Stimulated activated naive CD8-positive, alpha-beta T cell treated with anti-CD3 and anti-CD28 coated beads, Interleukin-15, amount 100 ng/mL, for 72 hours (primary cell): ENCODE results near the gene MAGEF1.

ENCODE experiments used
- ATAC-seq: fragments of 150-1000 bp; cut with Tn5 transposase; 2 replicates; pipeline ENCODE4 v1.10.0; 2021; ENCODE audit warnings: mild to moderate bottlenecking, moderate library complexity
- DNase-seq, 2 donors: peaks; one replicate each; pipeline ENCODE4 v3.0.0; 2021 to 2022
- H3K27ac Mint-ChIP-seq, 2 donors: one replicate each; pipeline ENCODE4 v1.8.0; 2022; ENCODE audit warnings: mild to moderate bottlenecking in 2 of 2, mixed read lengths in 2 of 2, moderate library complexity in 2 of 2
- H3K27me3 Mint-ChIP-seq: one replicate; pipeline ENCODE4 v1.8.0; 2022; ENCODE audit warnings: mixed read lengths
- H3K4me1 Mint-ChIP-seq: one replicate; pipeline ENCODE4 v1.8.0; 2022; ENCODE audit warnings: mild to moderate bottlenecking, mixed read lengths
- H3K4me3 Mint-ChIP-seq, 2 donors: one replicate each; pipeline ENCODE4 v1.8.0; 2022; ENCODE audit warnings: mild to moderate bottlenecking in 2 of 2, mixed read lengths in 2 of 2, moderate library complexity in 1 of 2
- H3K9me3 Mint-ChIP-seq, 2 donors: one replicate each; pipeline ENCODE4 v1.8.0; 2022; ENCODE audit warnings: mixed read lengths in 2 of 2

MAGEF1 gene

GRCh38 chr3:184676927-184677326 lies 34.9 kb downstream of the MAGEF1 start:
- no peaks in the 10 kb centered on the region for H3K9me3 Mint-ChIP-seq
- no peak overlapping the region for H3K4me3 Mint-ChIP-seq
- ATAC-seq: no peak
- DNase-seq: no peak
- no peak overlapping the region for H3K27ac Mint-ChIP-seq
- H3K27me3 Mint-ChIP-seq: no peaks in the 10 kb centered on the region
- no peaks in the 10 kb centered on the region for H3K4me1 Mint-ChIP-seq

GRCh38 chr3:184674626-184675025 lies 37.2 kb downstream of the MAGEF1 start:
- ATAC-seq (no peak), DNase-seq (no peak)
- H3K27ac Mint-ChIP-seq: no peak overlapping the region
- H3K4me3 Mint-ChIP-seq: no peak overlapping the region
- no peaks in the 10 kb centered on the region for H3K4me1 Mint-ChIP-seq
- H3K9me3 Mint-ChIP-seq: no peaks in the 10 kb centered on the region
- H3K27me3 Mint-ChIP-seq: no peaks in the 10 kb centered on the region

- no peak for ATAC-seq
- Mint-ChIP-seq H3K9me3 (no peaks in the 10 kb centered on the region), H3K4me3 (no peak overlapping the region), H3K27ac (no peak overlapping the region), H3K4me1 (no peaks in the 10 kb centered on the region), H3K27me3 (no peaks in the 10 kb centered on the region)
- DNase-seq: no peak
These were observed 38.6 kb downstream of the MAGEF1 start for GRCh38 chr3:184672977-184673870.

GRCh38 chr3:184672335-184672734 lies 39.5 kb downstream of the MAGEF1 start:
- no peak overlapping the region for H3K4me3 Mint-ChIP-seq
- H3K27ac Mint-ChIP-seq: peak overlapping the region in 1 of 2 donors; percentile 16
- ATAC-seq (no peak), DNase-seq (no peak)
- no peaks in the 10 kb centered on the region for H3K4me1 Mint-ChIP-seq
- H3K9me3 Mint-ChIP-seq: no peaks in the 10 kb centered on the region
- no peaks in the 10 kb centered on the region for H3K27me3 Mint-ChIP-seq

- ATAC-seq: no peak
- no peak overlapping the region for H3K4me3 Mint-ChIP-seq
- no peak for DNase-seq
- H3K27ac Mint-ChIP-seq: no peak overlapping the region
- no peaks in the 10 kb centered on the region for H3K4me1 Mint-ChIP-seq
- H3K27me3 Mint-ChIP-seq: no peaks in the 10 kb centered on the region
- H3K9me3 Mint-ChIP-seq: no peaks in the 10 kb centered on the region
These were observed 41.7 kb downstream of the MAGEF1 start for GRCh38 chr3:184670091-184670602.

GRCh38 chr3:184669578-184669977 lies 42.3 kb downstream of the MAGEF1 start:
- ATAC-seq (no peak), DNase-seq (no peak)
- Mint-ChIP-seq H3K4me3 (no peak overlapping the region), H3K4me1 (no peaks in the 10 kb centered on the region), H3K27ac (no peak overlapping the region), H3K27me3 (no peaks in the 10 kb centered on the region), H3K9me3 (no peaks in the 10 kb centered on the region)

GRCh38 chr3:184666442-184666841 lies 45.4 kb downstream of the MAGEF1 start:
- H3K27me3 Mint-ChIP-seq: no peaks in the 10 kb centered on the region
- no peak overlapping the region for H3K4me3 Mint-ChIP-seq
- no peaks in the 10 kb centered on the region for H3K4me1 Mint-ChIP-seq
- H3K9me3 Mint-ChIP-seq: no peaks in the 10 kb centered on the region
- DNase-seq (no peak), ATAC-seq (no peak)
- H3K27ac Mint-ChIP-seq: no peak overlapping the region

- no peak for ATAC-seq
- Mint-ChIP-seq H3K9me3 (no peaks in the 10 kb centered on the region), H3K27me3 (no peaks in the 10 kb centered on the region), H3K27ac (no peak overlapping the region), H3K4me3 (no peak overlapping the region), H3K4me1 (peaks cover 7% of the 10 kb centered on the region)
- DNase-seq: no peak
These were observed 46.8 kb downstream of the MAGEF1 start for GRCh38 chr3:184665101-184665500.

GRCh38 chr3:184663756-184664155 lies 48.1 kb downstream of the MAGEF1 start:
- no peak for ATAC-seq
- Mint-ChIP-seq H3K4me3 (no peak overlapping the region), H3K9me3 (no peaks in the 10 kb centered on the region), H3K4me1 (peaks cover 7% of the 10 kb centered on the region), H3K27ac (no peak overlapping the region), H3K27me3 (no peaks in the 10 kb centered on the region)
- DNase-seq: no peak

- DNase-seq (no peak), ATAC-seq (no peak)
- H3K27me3 Mint-ChIP-seq: no peaks in the 10 kb centered on the region
- H3K4me3 Mint-ChIP-seq: no peak overlapping the region
- H3K9me3 Mint-ChIP-seq: no peaks in the 10 kb centered on the region
- no peak overlapping the region for H3K27ac Mint-ChIP-seq
- H3K4me1 Mint-ChIP-seq: peaks cover 7% of the 10 kb centered on the region
These were observed 48.5 kb downstream of the MAGEF1 start for GRCh38 chr3:184663356-184663755.

- no peak overlapping the region for H3K27ac Mint-ChIP-seq
- ATAC-seq (no peak), DNase-seq (no peak)
- no peak overlapping the region for H3K4me3 Mint-ChIP-seq
- H3K4me1 Mint-ChIP-seq: peaks cover 11% of the 10 kb centered on the region
- H3K27me3 Mint-ChIP-seq: no peaks in the 10 kb centered on the region
- no peaks in the 10 kb centered on the region for H3K9me3 Mint-ChIP-seq
These were observed 49.7 kb downstream of the MAGEF1 start for GRCh38 chr3:184662187-184662586.

- H3K27ac Mint-ChIP-seq: no peak overlapping the region
- no peak overlapping the region for H3K4me3 Mint-ChIP-seq
- DNase-seq (no peak), ATAC-seq (no peak)
- H3K9me3 Mint-ChIP-seq: no peaks in the 10 kb centered on the region
- H3K27me3 Mint-ChIP-seq: no peaks in the 10 kb centered on the region
- H3K4me1 Mint-ChIP-seq: peaks cover 13% of the 10 kb centered on the region
These were observed 50.9 kb downstream of the MAGEF1 start for GRCh38 chr3:184660931-184661330.
